K562 (cell line): Measurements from ENCODE around the gene CLCN1. TPM values are rescaled to one million over a fixed set of nuclear protein-coding genes. Genes with fewer than 3 reads are reported as not detected.
A peak's percentile ranks its signal among the peaks of the same experiment; 100 is the strongest.

Experiments used
- ATAC-seq: fragments of 200-7000 bp; cut with Tn5 transposase; 3 replicates; pipeline ENCODE4 v1.9.1; 2020; ENCODE audit warnings: moderate library complexity
- BruUV-seq: library from RNA; stranded (reverse); fragments of 400-500 nt; replicated peaks from 2 replicates; lab custom pipeline; 2021; lab: Mats Ljungman, UMichigan
- CTCF ChIA-PET: fragments of 300-600 bp; formaldehyde crosslinking; extraction: SDS; loops from one replicate; lab custom pipeline; 2021; ENCODE audit warnings: low intra/inter-chr PET ratio; lab: Yijun Ruan, JAX
- POLR2A ChIA-PET: fragments of 300-600, 350-650 bp; sonication (Branson Sonifier 250); formaldehyde crosslinking; extraction: SDS; loops from one replicate; lab custom pipeline; 2021; ENCODE audit warnings: antibody characterized with exemption, inconsistent platforms; lab: Yijun Ruan, JAX
- DNase-seq, 4 experiments: peaks; one replicate each; pipeline versions ENCODE4 v3.0.0 to v3.0.0-alpha.2; 2011 to 2018; ENCODE audit warnings: low spot score in 3 of 4, mixed read lengths in 3 of 4; ENCODE audit errors: extremely low read depth in 1 of 4
- FAIRE-seq: peaks from 2 replicates; lab custom pipeline; 2011; peaks lifted over from hg19 to GRCh38; lab: Jason Lieb, UNC
- H2AFZ ChIP-seq: 2 replicates; pipeline ENCODE4 v1.6.0; 2011; ENCODE audit warnings: low read depth, low read length, control low read depth, inconsistent platforms
- H3K27ac ChIP-seq: fragments of 200-600 bp; 3 replicates; pipeline ENCODE4 v1.8.0; 2011; ENCODE audit warnings: low read depth, mild to moderate bottlenecking, control low read depth, inconsistent platforms, low read length, moderate library complexity, mixed read lengths; ENCODE audit errors: extremely low read depth
- H3K27me3 ChIP-seq, 2 experiments: fragments of 300-600 bp in 1 of 2; 2 replicates in 1 of 2; 3 replicates in 1 of 2; pipeline versions ENCODE4 v1.6.0 to v1.8.0; 2011; ENCODE audit warnings: inconsistent platforms in 2 of 2, low read length in 2 of 2, mild to moderate bottlenecking in 1 of 2, mixed read lengths in 1 of 2, moderate library complexity in 1 of 2; ENCODE audit not compliant: control insufficient read depth in 2 of 2, insufficient read depth in 2 of 2
- H3K36me3 ChIP-seq: fragments of 300-600 bp; 3 replicates; pipeline ENCODE4 v1.8.0; 2011; ENCODE audit warnings: mild to moderate bottlenecking, low read length, inconsistent platforms; ENCODE audit not compliant: control insufficient read depth, insufficient read depth
- H3K4me1 ChIP-seq, 2 experiments: fragments of 200-600 bp in 1 of 2; replicated peaks in 1 of 2; 2 replicates in 1 of 2; 3 replicates in 1 of 2; pipeline versions ENCODE4 v1.5.1 to v1.8.0; 2011; ENCODE audit warnings: inconsistent platforms in 2 of 2, low read length in 2 of 2, mild to moderate bottlenecking in 1 of 2, mixed read lengths in 1 of 2, moderate library complexity in 1 of 2; ENCODE audit not compliant: control insufficient read depth in 2 of 2, insufficient read depth in 2 of 2
- H3K4me2 ChIP-seq: 2 replicates; pipeline ENCODE4 v1.6.1; 2011; ENCODE audit warnings: low read length, control low read depth, inconsistent platforms, mixed read lengths; ENCODE audit not compliant: insufficient read depth
- H3K4me3 ChIP-seq: fragments of 200-600 bp; sonication (generic), shearing (Covaris generic); 2 replicates; pipeline ENCODE4 v1.5.1; 2016; ENCODE audit warnings: control low read depth, inconsistent platforms
- H3K79me2 ChIP-seq: fragments of 200-600 bp; 3 replicates; pipeline ENCODE4 v1.8.0; 2011; ENCODE audit warnings: low read length, inconsistent platforms; ENCODE audit not compliant: control insufficient read depth, insufficient read depth
- H3K9ac ChIP-seq, 2 experiments: 2 replicates each; pipeline versions ENCODE4 v1.6.0 to v1.6.1; 2011; ENCODE audit warnings: low read depth in 2 of 2, low read length in 2 of 2, control low read depth in 1 of 2, inconsistent platforms in 1 of 2, mild to moderate bottlenecking in 1 of 2, mixed read lengths in 1 of 2; ENCODE audit not compliant: insufficient read depth in 1 of 2
- H3K9me1 ChIP-seq: one replicate; pipeline ENCODE4 v1.6.0; 2011; ENCODE audit warnings: inconsistent platforms, mild to moderate bottlenecking, low read length, moderate library complexity; ENCODE audit not compliant: control insufficient read depth, insufficient read depth
- H3K9me3 ChIP-seq: replicated peaks from 2 replicates; pipeline ENCODE4 v1.5.1; 2011; ENCODE audit warnings: low read depth, low read length, inconsistent platforms; ENCODE audit not compliant: control insufficient read depth, insufficient read depth
- H4K20me1 ChIP-seq: replicated peaks from 2 replicates; pipeline ENCODE4 v1.6.1; 2011; ENCODE audit warnings: low read length, inconsistent platforms, mixed read lengths; ENCODE audit not compliant: control insufficient read depth, insufficient read depth
- CBX1 ChIP-seq: sonication (generic); IDR thresholded peaks from 2 replicates; pipeline ENCODE4 v1.6.1; 2016; ENCODE audit warnings: antibody characterized with exemption, low read depth, mild to moderate bottlenecking
- E2F4 ChIP-seq: sonication (generic); formaldehyde crosslinking; IDR thresholded peaks from 2 replicates; pipeline ENCODE4 v1.8.0; 2022; ENCODE audit warnings: mild to moderate bottlenecking, low read depth, missing genetic modification reagents
- HDAC6 ChIP-seq: IDR thresholded peaks from 2 replicates; pipeline ENCODE4 v1.6.1; 2012; ENCODE audit warnings: low read depth, mild to moderate bottlenecking, control low read depth, inconsistent platforms, low read length, moderate library complexity
- MAZ ChIP-seq, 2 experiments: fragments of 450-650 bp in 1 of 2; sonication (generic) in 1 of 2; formaldehyde crosslinking; IDR thresholded peaks in 1 of 2; conservative IDR thresholded peaks in 1 of 2; 2 replicates each; pipeline versions ENCODE4 v1.4.0 to v1.5.0; 2020; ENCODE audit warnings: mild to moderate bottlenecking in 1 of 2, missing genetic modification reagents in 1 of 2
- NFE2L1 ChIP-seq: fragments of 450-650 bp; IDR thresholded peaks from 2 replicates; pipeline ENCODE4 v1.6.1; 2016; ENCODE audit warnings: missing genetic modification characterization, low read depth, mild to moderate bottlenecking, missing compliant biosample characterization, moderate library complexity, borderline replicate concordance
- PURB ChIP-seq: sonication (generic); formaldehyde crosslinking; IDR thresholded peaks from 2 replicates; pipeline ENCODE4 v1.9.0; 2021; ENCODE audit warnings: low read depth, mild to moderate bottlenecking, missing genetic modification reagents
- REST ChIP-seq, 2 experiments: fragments of 450-650 bp; formaldehyde crosslinking in 1 of 2; IDR thresholded peaks; 2 replicates each; pipeline versions ENCODE4 v1.4.0 to v1.6.1; 2014 to 2020; ENCODE audit warnings: mild to moderate bottlenecking in 2 of 2, borderline replicate concordance in 1 of 2, low read depth in 1 of 2
- RFX1 ChIP-seq: fragments of 450-650 bp; IDR thresholded peaks from 2 replicates; pipeline ENCODE4 v1.6.1; 2016; ENCODE audit warnings: mild to moderate bottlenecking, moderate library complexity
- WGBS: fragments of 100-300 bp; shearing (Covaris generic); methylation state at CpG from one replicate; pipeline ENCODE4 v1.1.6; 2016; ENCODE audit warnings: low coverage, mixed read lengths; ENCODE audit not compliant: insufficient coverage; ENCODE audit errors: missing lambda C conversion rate; 5-methylcytosine and 5-hydroxymethylcytosine counted together
- in situ Hi-C: fragments of 300-500 bp; cut with MboI; formaldehyde crosslinking; loops from 4 replicates; pipeline ENCODE4 v1.15.0; 2018; ENCODE audit warnings: inconsistent platforms, mixed read lengths
- intact Hi-C: fragments of 100-400 bp; cut with micrococcal nuclease; formaldehyde crosslinking; loops from 2 replicates; pipeline ENCODE4 v1.14.2; 2022
- polyA plus RNA-seq, 8 experiments: library from polyadenylated mRNA; depleted of rRNA in 4 of 8; stranded (reverse) in 5 of 8; unstranded in 3 of 8; fragments of >200 nt; fragmentation: Nextera tagmentation in 2 of 8; fragmentation: Illumina TruSeq in 1 of 8; extraction: Ambion mirVana in 2 of 8; extraction: Trizol in 1 of 8; gene quantifications; 2 replicates each; pipeline versions ENCODE4 v1.2.1 to v1.2.3, GENCODE V29; 2011 to 2014; ENCODE audit warnings: inconsistent platforms in 1 of 8, missing spikeins in 1 of 8
- total RNA-seq, 7 experiments: library from RNA; depleted of rRNA in 6 of 7; stranded (reverse); fragments of >200 nt in 6 of 7; fragmentation: Illumina TruSeq in 2 of 7; extraction: Trizol in 2 of 7; gene quantifications; 2 replicates each; pipeline versions ENCODE4 v1.2.1 to v1.2.3, GENCODE V29; 2011 to 2021; ENCODE audit warnings: low replicate concordance in 1 of 7
- TF ChIP-seq, protein P1 (sequence below): fragments of 450-650 bp; IDR thresholded peaks from 2 replicates; pipeline ENCODE4 v1.6.1; 2016
- TF ChIP-seq, protein P2 (sequence below): fragments of 250-450 bp; sonication (Bioruptor Pico); IDR thresholded peaks from 2 replicates; pipeline ENCODE4 v1.6.1; 2021; ENCODE audit warnings: mild to moderate bottlenecking

The CLCN1 gene
- total and polyA plus RNA-seq, 9 of the 15 experiments (the other 6 are each of a cell fraction or from before 2014, with no cell fraction given) = 0.01 to 0.11 (median 0.04) TPM; not detected in 4

- Histone ChIP-seq H3K9me1 (peaks cover 4% of the 10 kb centered on the region), H3K9me3 (peaks cover 7% of the 10 kb centered on the region), H2AFZ (0 out of 2 replicates have a peak overlapping the region, but pooled peaks have one; percentile 98), H3K36me3 (peaks cover 49% of the 10 kb centered on the region), H4K20me1 (no peaks in the 10 kb centered on the region; the same call in 1 of the 2 replicates), H3K79me2 (peaks cover 42% of the 10 kb centered on the region), H3K9ac (peak overlapping the region; percentile 91 to 96), H3K27me3 (no peaks in the 10 kb centered on the region), H3K27ac (peak overlapping the region; percentile 96), H3K4me1 (peaks cover 24 to 28% of the 10 kb centered on the region in 2 experiments; a peak in 4 of 5 replicates), H3K4me3 (peak overlapping the region; percentile 87), H3K4me2 (peak overlapping the region; percentile 85)
- FAIRE-seq (no peak), DNase-seq (no peak), ATAC-seq (no peak)
- ChIA-PET CTCF (no interaction called here), POLR2A (interaction anchor here (0.6 to 1.8 kb wide), 6 partner anchors 10 to 62 kb away, joined by 3 to 6 read pairs (median 4); partner anchors contain the start of gene GSTK1)
- intact Hi-C loops (loop anchor here (1.0 kb wide), 1 partner anchor 26 kb away; the partner anchor contains the start of gene GSTK1), in situ Hi-C loops (no loop called here)
- 7% methylated on average over 6 of the region's 6 CpGs for WGBS
- no TSS peak for BruUV-seq
- no peak for TF ChIP-seq HDAC6
- TF ChIP-seq MAZ (CRISPR knock-in tag; conservative IDR thresholded peaks at IDR 0.05 in 1 of 2, IDR thresholded peaks at IDR 0.05 in 1 of 2) = peak in 1 of 2 experiments; percentile 49; a peak in 1 of 4 replicates
- no peak for TF ChIP-seq REST (IDR thresholded peaks at IDR 0.05; ENCODE audit: borderline replicate concordance)
- no peak for TF ChIP-seq REST (CRISPR knock-in tag; IDR thresholded peaks at IDR 0.05; ENCODE audit: low read depth)
- no peak for TF ChIP-seq CBX1
- TF ChIP-seq, protein P1, sequence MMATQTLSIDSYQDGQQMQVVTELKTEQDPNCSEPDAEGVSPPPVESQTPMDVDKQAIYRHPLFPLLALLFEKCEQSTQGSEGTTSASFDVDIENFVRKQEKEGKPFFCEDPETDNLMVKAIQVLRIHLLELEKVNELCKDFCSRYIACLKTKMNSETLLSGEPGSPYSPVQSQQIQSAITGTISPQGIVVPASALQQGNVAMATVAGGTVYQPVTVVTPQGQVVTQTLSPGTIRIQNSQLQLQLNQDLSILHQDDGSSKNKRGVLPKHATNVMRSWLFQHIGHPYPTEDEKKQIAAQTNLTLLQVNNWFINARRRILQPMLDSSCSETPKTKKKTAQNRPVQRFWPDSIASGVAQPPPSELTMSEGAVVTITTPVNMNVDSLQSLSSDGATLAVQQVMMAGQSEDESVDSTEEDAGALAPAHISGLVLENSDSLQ = no peak
- TF ChIP-seq, protein P2, sequence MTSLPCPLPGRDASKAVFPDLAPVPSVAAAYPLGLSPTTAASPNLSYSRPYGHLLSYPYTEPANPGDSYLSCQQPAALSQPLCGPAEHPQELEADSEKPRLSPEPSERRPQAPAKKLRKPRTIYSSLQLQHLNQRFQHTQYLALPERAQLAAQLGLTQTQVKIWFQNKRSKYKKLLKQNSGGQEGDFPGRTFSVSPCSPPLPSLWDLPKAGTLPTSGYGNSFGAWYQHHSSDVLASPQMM (CRISPR knock-in tag) = no peak
- no peak for TF ChIP-seq PURB (CRISPR knock-in tag)
- TF ChIP-seq E2F4 (CRISPR knock-in tag) = no peak
- peak; percentile 76 for TF ChIP-seq RFX1
- TF ChIP-seq NFE2L1 (tag) = no peak
These were observed 26.5 kb upstream of the CLCN1 start for GRCh38 chr7:143289421-143289820.
